Parathyroid adenoma (tissue), 2 donors: Measurements from ENCODE around the gene FAH.

Source experiments
- H2AFZ ChIP-seq: fragments of 300-600 bp; sonication (generic); one replicate; pipeline ENCODE4 v1.7.0; 2017; ENCODE audit warnings: antibody characterized with exemption, mild to moderate bottlenecking
- H3K27ac ChIP-seq: fragments of 300-600 bp; sonication (generic); one replicate; pipeline ENCODE4 v1.7.0; 2017
- H3K27me3 ChIP-seq: fragments of 300-600 bp; sonication (generic); one replicate; pipeline ENCODE4 v1.7.0; 2017; ENCODE audit warnings: low read length; ENCODE audit not compliant: control insufficient read depth, insufficient read depth
- H3K36me3 ChIP-seq: fragments of 300-600 bp; sonication (generic); one replicate; pipeline ENCODE4 v1.7.0; 2017; ENCODE audit warnings: low read length; ENCODE audit not compliant: control insufficient read depth, insufficient read depth
- H3K4me1 ChIP-seq: fragments of 300-600 bp; sonication (generic); one replicate; pipeline ENCODE4 v1.7.0; 2017; ENCODE audit warnings: control low read depth
- H3K4me2 ChIP-seq: fragments of 300-600 bp; sonication (generic); one replicate; pipeline ENCODE4 v1.7.0; 2017; ENCODE audit warnings: low read length
- H3K4me3 ChIP-seq: fragments of 300-600 bp; sonication (generic); one replicate; pipeline ENCODE4 v1.7.0; 2017; ENCODE audit warnings: low read depth, low read length
- H3K79me2 ChIP-seq: fragments of 300-600 bp; sonication (generic); one replicate; pipeline ENCODE4 v1.7.0; 2017; ENCODE audit warnings: control low read depth
- H3K9ac ChIP-seq: fragments of 300-600 bp; sonication (generic); one replicate; pipeline ENCODE4 v1.7.0; 2017; ENCODE audit warnings: mild to moderate bottlenecking
- H3K9me3 ChIP-seq: fragments of 300-600 bp; sonication (generic); one replicate; pipeline ENCODE4 v1.7.0; 2017; ENCODE audit warnings: low read length; ENCODE audit not compliant: control insufficient read depth
- CTCF ChIP-seq: fragments of 300-600 bp; sonication (generic); IDR thresholded peaks from one replicate; pipeline ENCODE4 v1.7.0; 2017; ENCODE audit warnings: antibody characterized with exemption, mild to moderate bottlenecking
- donor health status: primary hyperparathyroidism.

FAH gene

GRCh38 chr15:80176443-80176842, 23.6 kb downstream of the FAH start:
- H3K9ac ChIP-seq = no peak overlapping the region
- no peak overlapping the region for H3K27ac ChIP-seq
- no peak for TF ChIP-seq CTCF
- H3K36me3 ChIP-seq = no peaks in the 10 kb centered on the region
- H3K79me2 ChIP-seq = no peaks in the 10 kb centered on the region
- no peak overlapping the region for H3K4me3 ChIP-seq
- H3K4me2 ChIP-seq = no peak overlapping the region
- no peak overlapping the region for H2AFZ ChIP-seq
- no peaks in the 10 kb centered on the region for H3K4me1 ChIP-seq
- H3K27me3 ChIP-seq = no peaks in the 10 kb centered on the region
- no peaks in the 10 kb centered on the region for H3K9me3 ChIP-seq

DNA sequence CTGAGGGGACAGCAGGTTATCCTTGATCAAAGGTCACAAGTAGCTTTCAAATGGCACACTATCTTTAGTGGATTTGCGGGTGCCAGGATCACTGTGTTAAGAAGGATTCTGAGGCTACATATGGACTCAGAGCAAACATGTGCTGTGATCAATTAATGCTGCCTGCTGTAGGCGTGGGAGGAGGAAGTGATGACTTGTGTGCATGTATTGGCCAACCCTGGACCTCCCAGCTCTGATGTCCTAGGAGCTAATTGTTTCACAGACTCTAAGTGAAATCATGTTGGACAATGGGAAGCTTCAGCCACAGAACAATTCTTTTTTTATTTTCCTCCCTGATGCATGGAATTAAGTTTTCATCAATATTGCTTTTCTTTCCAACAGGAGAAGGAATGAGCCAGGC, 24.4 kb downstream of the FAH start:
- H3K27ac ChIP-seq = no peak overlapping the region
- no peaks in the 10 kb centered on the region for H3K79me2 ChIP-seq
- H3K4me3 ChIP-seq = no peak overlapping the region
- H3K9me3 ChIP-seq = no peaks in the 10 kb centered on the region
- no peaks in the 10 kb centered on the region for H3K27me3 ChIP-seq
- H3K36me3 ChIP-seq = no peaks in the 10 kb centered on the region
- no peak overlapping the region for H3K9ac ChIP-seq
- H3K4me2 ChIP-seq = no peak overlapping the region
- no peaks in the 10 kb centered on the region for H3K4me1 ChIP-seq
- H2AFZ ChIP-seq = no peak overlapping the region
- no peak for TF ChIP-seq CTCF

GRCh38 chr15:80179025-80179759, 26.4 kb downstream of the FAH start:
- no peaks in the 10 kb centered on the region for H3K36me3 ChIP-seq
- H3K27ac ChIP-seq = no peak overlapping the region
- no peak overlapping the region for H3K4me2 ChIP-seq
- no peaks in the 10 kb centered on the region for H3K27me3 ChIP-seq
- H3K4me1 ChIP-seq = no peaks in the 10 kb centered on the region
- H3K9ac ChIP-seq = no peak overlapping the region
- no peaks in the 10 kb centered on the region for H3K79me2 ChIP-seq
- no peak overlapping the region for H3K4me3 ChIP-seq
- no peak for TF ChIP-seq CTCF
- H3K9me3 ChIP-seq = no peaks in the 10 kb centered on the region
- H2AFZ ChIP-seq = no peak overlapping the region

- H3K36me3 ChIP-seq = no peaks in the 10 kb centered on the region
- H3K79me2 ChIP-seq = no peaks in the 10 kb centered on the region
- no peaks in the 10 kb centered on the region for H3K4me1 ChIP-seq
- no peak for TF ChIP-seq CTCF
- H3K27me3 ChIP-seq = no peaks in the 10 kb centered on the region
- no peak overlapping the region for H3K4me2 ChIP-seq
- H3K27ac ChIP-seq = no peak overlapping the region
- no peaks in the 10 kb centered on the region for H3K9me3 ChIP-seq
- no peak overlapping the region for H3K4me3 ChIP-seq
- no peak overlapping the region for H3K9ac ChIP-seq
- H2AFZ ChIP-seq = no peak overlapping the region
Observed at GRCh38 chr15:80179935-80180334, 27.1 kb downstream of the FAH start.

DNA sequence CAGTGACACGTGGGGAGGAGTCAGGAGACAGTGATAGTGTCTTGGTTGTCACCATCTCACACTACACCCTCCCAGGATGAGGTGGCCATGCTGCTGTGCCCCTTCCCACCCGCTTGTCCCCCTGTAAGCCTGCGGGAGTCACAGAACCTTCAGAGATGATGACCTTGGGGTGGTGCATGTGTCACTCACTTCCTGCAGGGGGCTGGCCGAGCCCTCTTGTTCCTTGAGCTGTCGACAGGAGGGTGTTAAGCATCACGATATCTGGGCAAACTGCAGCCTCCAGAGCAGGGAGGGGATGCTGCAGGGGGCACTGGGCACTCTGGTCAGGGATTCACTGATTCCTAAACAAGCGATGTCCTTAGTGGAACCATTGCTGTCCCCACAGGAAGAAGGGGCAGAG, 27.7 kb downstream of the FAH start:
- no peak overlapping the region for H3K27ac ChIP-seq

More for the DNA sequence above, 27.7 kb downstream of the FAH start:
- no peak overlapping the region for H3K9ac ChIP-seq
- H2AFZ ChIP-seq = no peak overlapping the region
- no peaks in the 10 kb centered on the region for H3K4me1 ChIP-seq
- H3K27me3 ChIP-seq = no peaks in the 10 kb centered on the region
- H3K4me3 ChIP-seq = no peak overlapping the region
- H3K9me3 ChIP-seq = no peaks in the 10 kb centered on the region
- H3K4me2 ChIP-seq = no peak overlapping the region
- TF ChIP-seq CTCF = no peak
- H3K36me3 ChIP-seq = no peaks in the 10 kb centered on the region
- no peaks in the 10 kb centered on the region for H3K79me2 ChIP-seq
